Tibial artery (tissue), 4 donors: ENCODE data around the gene SCAF4.

Source experiments
- DNase-seq, 2 donors: peaks; one replicate each; pipeline ENCODE4 v3.0.0-alpha.2; 2019
- H3K27ac ChIP-seq, 2 donors: fragments of 200-600 bp; sonication (generic) in 1 of 2; 1 replicate in 1 of 2; 2 replicates in 1 of 2; pipeline ENCODE4 v1.5.1; 2018 to 2019; ENCODE audit warnings: mild to moderate bottlenecking in 1 of 2
- H3K27me3 ChIP-seq, 2 donors: fragments of 200-600 bp; sonication (generic) in 1 of 2; one replicate each; pipeline versions ENCODE4 v1.5.1 to v1.6.0; 2016 to 2019
- H3K36me3 ChIP-seq, 3 donors: fragments of 200-600 bp; sonication (generic) in 2 of 3; one replicate each; pipeline ENCODE4 v1.5.1; 2016 to 2019; ENCODE audit warnings: mild to moderate bottlenecking in 2 of 3
- H3K4me1 ChIP-seq, 4 donors: fragments of 200-600 bp; sonication (generic) in 2 of 4; 1 replicate in 3 of 4; 2 replicates in 1 of 4; pipeline ENCODE4 v1.5.1; 2016 to 2019
- H3K4me3 ChIP-seq, 2 donors: fragments of 200-600 bp; sonication (generic) in 1 of 2; 1 replicate in 1 of 2; 2 replicates in 1 of 2; pipeline ENCODE4 v1.5.1; 2018 to 2019; ENCODE audit warnings: mild to moderate bottlenecking in 2 of 2
- H3K9me3 ChIP-seq, 3 donors: fragments of 200-600 bp; sonication (generic) in 1 of 3; one replicate each; pipeline ENCODE4 v1.5.1; 2016 to 2019
- intact Hi-C: fragments of 100-400 bp; cut with DNase I; formaldehyde crosslinking; loops from one replicate; pipeline ENCODE4 v1.15.0; 2023; ENCODE audit warnings: low total_unique reads
- TF ChIP-seq, protein P1 (sequence below), 2 experiments: fragments of 200-600 bp in 1 of 2; fragments of 450-650 bp in 1 of 2; IDR thresholded peaks; one replicate each; pipeline ENCODE4 v1.5.1; 2017 to 2019; ENCODE audit warnings: antibody characterized with exemption in 2 of 2, mild to moderate bottlenecking in 1 of 2, moderate library complexity in 1 of 2

Gene SCAF4

GRCh38 chr21:31675318-31675717 is 56.6 kb downstream of the SCAF4 start:
- DNase-seq, result no peak
- intact Hi-C loops, result no loop called here
- peaks cover 11 to 29% (median 11%) of the 10 kb centered on the region in 3 donors for H3K36me3 ChIP-seq

GRCh38 chr21:31673321-31673912 is 58.5 kb downstream of the SCAF4 start:
- Histone ChIP-seq H3K4me1 (no peaks in the 10 kb centered on the region), H3K36me3 (peaks cover 21 to 30% (median 27%) of the 10 kb centered on the region in 3 donors), H3K27ac (no peak overlapping the region), H3K27me3 (no peaks in the 10 kb centered on the region), H3K9me3 (no peaks in the 10 kb centered on the region), H3K4me3 (no peak overlapping the region)
- intact Hi-C loops, result no loop called here
- DNase-seq, result no peak
- TF ChIP-seq, protein P1, sequence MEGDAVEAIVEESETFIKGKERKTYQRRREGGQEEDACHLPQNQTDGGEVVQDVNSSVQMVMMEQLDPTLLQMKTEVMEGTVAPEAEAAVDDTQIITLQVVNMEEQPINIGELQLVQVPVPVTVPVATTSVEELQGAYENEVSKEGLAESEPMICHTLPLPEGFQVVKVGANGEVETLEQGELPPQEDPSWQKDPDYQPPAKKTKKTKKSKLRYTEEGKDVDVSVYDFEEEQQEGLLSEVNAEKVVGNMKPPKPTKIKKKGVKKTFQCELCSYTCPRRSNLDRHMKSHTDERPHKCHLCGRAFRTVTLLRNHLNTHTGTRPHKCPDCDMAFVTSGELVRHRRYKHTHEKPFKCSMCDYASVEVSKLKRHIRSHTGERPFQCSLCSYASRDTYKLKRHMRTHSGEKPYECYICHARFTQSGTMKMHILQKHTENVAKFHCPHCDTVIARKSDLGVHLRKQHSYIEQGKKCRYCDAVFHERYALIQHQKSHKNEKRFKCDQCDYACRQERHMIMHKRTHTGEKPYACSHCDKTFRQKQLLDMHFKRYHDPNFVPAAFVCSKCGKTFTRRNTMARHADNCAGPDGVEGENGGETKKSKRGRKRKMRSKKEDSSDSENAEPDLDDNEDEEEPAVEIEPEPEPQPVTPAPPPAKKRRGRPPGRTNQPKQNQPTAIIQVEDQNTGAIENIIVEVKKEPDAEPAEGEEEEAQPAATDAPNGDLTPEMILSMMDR (IDR thresholded peaks at IDR 0.05), result no peak

More at GRCh38 chr21:31675318-31675717, 56.6 kb downstream of the SCAF4 start:
- no peak overlapping the region for H3K27ac ChIP-seq
- no peak overlapping the region for H3K4me3 ChIP-seq
- H3K27me3 ChIP-seq, result no peaks in the 10 kb centered on the region
- H3K4me1 ChIP-seq, result no peaks in the 10 kb centered on the region
- TF ChIP-seq, protein P1 (IDR thresholded peaks at IDR 0.05), result no peak
- H3K9me3 ChIP-seq, result no peaks in the 10 kb centered on the region

DNA sequence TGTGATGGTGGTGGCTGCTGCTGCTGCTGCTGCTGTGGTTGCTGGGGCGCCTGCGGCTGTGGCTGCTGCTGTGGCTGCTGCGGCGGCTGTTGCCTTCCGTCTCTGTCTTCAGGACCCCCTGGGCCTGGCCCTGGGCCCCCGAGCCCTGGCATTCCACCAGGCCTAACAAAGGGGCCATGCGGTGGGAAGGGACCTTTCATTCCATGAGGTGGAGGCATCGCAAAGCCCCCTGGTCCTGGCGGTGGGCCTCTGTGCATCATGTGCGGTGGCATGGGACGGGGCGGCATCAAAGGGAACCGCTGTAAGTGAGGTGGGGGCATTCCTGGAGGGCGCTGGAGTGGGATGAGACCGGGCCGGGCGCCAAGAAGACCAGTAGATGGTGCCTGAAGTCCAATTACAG is 60.0 kb downstream of the SCAF4 start:
- TF ChIP-seq, protein P1 (IDR thresholded peaks at IDR 0.05), result no peak
- H3K4me1 ChIP-seq, result no peaks in the 10 kb centered on the region
- no peaks in the 10 kb centered on the region for H3K27me3 ChIP-seq
- no peak for DNase-seq
- H3K36me3 ChIP-seq, result peaks cover 36 to 45% (median 42%) of the 10 kb centered on the region in 3 donors
- intact Hi-C loops, result no loop called here
- no peak overlapping the region for H3K27ac ChIP-seq
- no peak overlapping the region for H3K4me3 ChIP-seq
- H3K9me3 ChIP-seq, result no peaks in the 10 kb centered on the region

DNA sequence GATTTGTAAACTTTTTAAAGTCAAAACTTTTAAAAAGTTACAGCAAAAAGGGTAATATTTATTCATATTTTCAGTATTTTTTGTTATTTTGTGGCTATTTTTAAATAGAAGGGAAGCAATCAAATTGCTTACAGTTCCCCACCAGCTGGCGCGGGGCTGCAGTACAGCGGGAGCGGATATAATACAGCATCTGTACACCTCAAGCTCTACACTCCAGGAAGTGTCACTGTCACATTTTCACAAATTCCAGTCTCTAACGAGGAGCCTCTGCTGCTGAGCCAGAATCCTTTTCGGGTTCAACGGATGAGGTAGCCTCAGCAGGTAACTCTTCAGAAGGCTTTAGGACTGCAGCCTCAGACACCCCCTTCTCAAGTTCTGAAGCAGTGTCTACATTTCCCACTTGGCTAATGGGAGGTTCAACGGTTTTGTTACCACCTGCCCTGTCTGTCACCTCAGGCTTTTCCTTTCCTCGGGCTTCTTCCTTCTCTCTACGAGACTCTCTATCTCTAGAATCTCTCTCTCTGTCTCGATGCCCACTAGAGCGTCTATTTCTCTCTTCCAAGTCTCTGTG is 60.7 kb downstream of the SCAF4 start:
- Histone ChIP-seq H3K36me3 (peaks cover 43 to 48% (median 44%) of the 10 kb centered on the region in 3 donors), H3K9me3 (no peaks in the 10 kb centered on the region), H3K27me3 (no peaks in the 10 kb centered on the region), H3K4me3 (no peak overlapping the region), H3K4me1 (no peaks in the 10 kb centered on the region), H3K27ac (no peak overlapping the region)
- intact Hi-C loops, result no loop called here
- DNase-seq, result no peak
- TF ChIP-seq, protein P1 (IDR thresholded peaks at IDR 0.05), result no peak

DNA sequence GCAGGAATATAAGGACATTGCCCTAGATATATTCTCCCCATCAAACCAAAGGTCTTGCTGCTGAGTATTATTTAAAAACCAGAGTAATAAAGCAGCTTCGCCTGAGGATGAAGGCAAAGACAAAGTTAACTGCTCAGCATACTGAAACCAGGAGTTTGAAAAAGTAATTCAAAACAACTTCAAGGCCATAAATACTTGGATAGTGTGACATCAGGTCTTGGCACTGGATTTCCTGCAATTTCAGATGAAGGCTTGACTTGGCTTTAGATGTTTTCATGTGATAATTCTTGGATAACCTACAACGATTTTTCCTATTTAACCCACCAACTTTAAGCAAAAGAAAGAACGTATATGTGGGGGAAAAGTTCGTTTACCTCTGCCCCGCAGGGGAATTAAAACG is 61.8 kb downstream of the SCAF4 start:
- peaks cover 43 to 49% (median 44%) of the 10 kb centered on the region in 3 donors for H3K36me3 ChIP-seq
- no peak overlapping the region for H3K27ac ChIP-seq

More for the DNA sequence above, 61.8 kb downstream of the SCAF4 start:
- intact Hi-C loops, result no loop called here
- Histone ChIP-seq H3K4me3 (no peak overlapping the region), H3K27me3 (no peaks in the 10 kb centered on the region), H3K4me1 (peaks cover 0 to 6% (median 0%) of the 10 kb centered on the region in 4 donors), H3K9me3 (no peaks in the 10 kb centered on the region)
- TF ChIP-seq, protein P1 (IDR thresholded peaks at IDR 0.05), result no peak
- DNase-seq, result no peak
